GM19463 (cell line): ENCODE data around the gene C12orf75.

Source experiments
- ATAC-seq: cut with Tn5 transposase; IDR thresholded peaks from one replicate; pipeline ENCODE4 v1.9.1; 2021; ENCODE audit warnings: mild to moderate bottlenecking, moderate library complexity; ENCODE audit not compliant: unreplicated experiment

The C12orf75 gene

DNA sequence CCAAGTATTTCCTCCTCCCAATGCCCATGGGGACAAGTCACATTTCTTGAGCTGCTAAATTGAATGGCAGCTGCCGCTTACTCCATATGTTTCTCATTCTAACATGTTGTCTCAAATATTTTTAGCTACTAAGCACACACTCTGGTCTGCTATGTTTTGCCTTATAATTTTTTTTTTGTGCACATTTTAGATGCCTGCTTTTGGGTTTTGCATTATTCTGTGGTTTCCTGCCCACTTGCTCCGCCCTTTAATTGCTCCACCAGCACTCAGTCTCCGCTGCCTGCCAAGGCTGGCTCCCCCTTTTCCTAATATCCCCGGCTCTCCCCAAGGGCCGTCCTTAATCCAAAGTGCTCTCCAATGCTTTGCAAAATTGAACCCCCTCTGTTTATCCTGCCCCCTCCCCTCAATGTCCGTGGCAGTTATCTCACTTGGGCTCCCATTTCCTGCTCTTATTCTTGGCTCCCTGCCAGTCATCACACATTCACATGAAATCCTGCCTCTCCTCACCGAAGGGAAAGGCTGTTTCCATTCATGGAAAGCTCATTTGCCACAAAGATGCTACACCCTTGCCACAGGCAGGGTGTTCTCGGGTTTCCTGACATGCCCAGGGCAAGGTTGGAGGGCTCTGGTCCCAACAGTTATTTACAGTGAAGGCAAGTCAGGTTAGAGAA, 79.4 kb downstream of the C12orf75 start:
- no peak for ATAC-seq

DNA sequence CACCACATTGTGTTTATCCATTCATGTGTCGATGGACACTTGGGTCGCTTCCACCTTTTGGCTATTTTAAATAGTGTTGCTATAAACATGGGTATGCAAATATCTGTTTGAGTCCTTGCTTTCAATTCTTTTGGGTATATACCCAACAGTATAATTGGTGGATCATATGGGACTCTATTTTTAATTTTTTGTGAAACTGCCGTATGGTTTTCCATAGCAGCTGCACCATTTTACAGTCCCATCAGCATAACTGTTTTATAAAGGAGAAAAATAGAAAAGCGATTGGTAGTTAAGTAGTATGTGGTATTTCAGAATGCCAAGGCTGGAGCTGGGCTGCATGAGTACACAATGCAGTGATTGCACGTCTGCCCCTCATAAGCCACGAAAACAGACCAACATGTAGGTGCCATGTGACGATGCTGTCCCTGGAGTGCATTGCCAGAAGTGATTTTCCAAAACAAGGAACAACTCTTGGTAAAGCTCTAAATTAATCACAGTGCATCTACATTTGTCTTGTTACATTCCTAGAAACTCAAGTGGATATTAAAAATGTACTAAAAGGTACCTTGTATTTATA, 83.5 kb downstream of the C12orf75 start:
- no peak for ATAC-seq

DNA sequence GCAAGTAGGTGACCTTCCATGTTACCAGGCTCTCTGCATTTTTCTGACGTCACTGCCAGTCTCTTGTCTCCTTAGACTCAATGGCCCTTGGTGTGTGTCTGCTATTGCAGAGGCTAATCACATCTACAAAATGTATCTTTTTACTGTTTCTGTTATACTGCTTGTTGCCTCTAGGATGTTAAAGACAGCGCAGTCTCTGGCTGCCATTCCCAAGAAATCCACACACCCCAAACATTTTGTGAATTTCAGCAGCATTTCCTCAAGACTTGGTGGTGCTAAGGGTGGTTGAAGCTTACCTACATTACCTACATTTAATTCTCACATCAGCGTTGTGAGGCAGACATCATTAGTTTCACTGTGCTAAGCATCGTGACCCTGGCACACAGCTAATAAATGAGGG, 87.2 kb downstream of the C12orf75 start:
- no peak for ATAC-seq

DNA sequence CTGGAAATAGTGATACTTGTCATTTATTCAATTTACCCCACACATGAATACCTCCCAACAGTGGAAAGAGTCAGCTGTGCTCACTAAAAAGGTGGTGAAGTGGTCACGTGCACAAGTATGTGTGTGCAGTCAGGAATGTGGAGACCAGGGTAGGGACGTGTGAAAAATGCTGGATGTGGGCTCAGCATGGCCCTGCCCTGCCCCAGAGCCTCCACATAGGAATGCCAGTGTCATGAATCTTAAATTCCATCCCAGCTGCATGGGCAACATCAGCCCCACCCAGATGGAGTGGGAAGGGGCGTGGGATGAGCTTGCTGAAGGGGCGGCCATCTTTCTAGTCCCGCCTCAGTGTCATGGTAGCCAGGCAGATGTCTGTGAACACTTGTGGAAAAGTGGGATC, 87.7 kb downstream of the C12orf75 start:
- ATAC-seq: no peak

DNA sequence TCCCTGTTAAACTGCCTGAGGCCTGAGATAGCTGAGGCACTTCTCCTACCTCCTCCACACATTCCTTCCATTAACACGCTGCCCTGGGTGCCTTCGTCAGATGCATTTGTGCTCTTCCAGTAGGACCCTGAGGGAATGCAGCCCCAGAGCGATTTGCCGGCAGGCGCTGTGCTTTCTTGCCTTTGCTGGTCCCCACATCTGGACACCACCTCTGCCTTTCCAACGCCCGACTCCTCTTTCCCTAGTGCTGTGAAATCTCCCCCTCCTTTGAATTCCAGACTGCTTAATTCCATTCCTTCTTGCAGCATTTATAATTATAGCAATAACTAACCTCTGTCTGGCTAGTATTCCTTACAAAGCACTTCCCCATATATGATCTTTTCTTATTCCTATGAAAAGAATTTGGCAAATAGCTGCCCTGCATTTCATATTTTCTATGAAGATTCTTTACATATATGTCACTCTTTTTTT, 88.4 kb downstream of the C12orf75 start:
- ATAC-seq: no peak

DNA sequence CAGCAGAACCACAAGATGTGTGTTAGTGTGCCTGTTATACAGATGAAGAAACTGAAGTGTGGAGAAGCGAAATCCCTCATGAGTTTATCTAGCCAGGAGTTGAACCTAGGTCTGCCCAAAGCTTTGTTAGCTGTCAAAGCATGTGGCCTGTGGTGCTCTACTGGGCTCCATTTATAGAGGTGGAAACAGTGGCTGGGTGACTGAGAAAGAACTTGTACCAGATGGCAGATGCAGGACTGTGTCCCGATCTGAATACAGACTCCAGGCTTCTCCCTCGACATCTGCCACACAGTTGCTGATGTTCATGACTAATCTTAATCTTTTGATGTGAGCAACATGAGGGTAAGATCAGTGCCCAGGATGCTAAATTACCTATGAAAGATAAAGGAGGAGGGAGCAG, 89.1 kb downstream of the C12orf75 start:
- no peak for ATAC-seq

DNA sequence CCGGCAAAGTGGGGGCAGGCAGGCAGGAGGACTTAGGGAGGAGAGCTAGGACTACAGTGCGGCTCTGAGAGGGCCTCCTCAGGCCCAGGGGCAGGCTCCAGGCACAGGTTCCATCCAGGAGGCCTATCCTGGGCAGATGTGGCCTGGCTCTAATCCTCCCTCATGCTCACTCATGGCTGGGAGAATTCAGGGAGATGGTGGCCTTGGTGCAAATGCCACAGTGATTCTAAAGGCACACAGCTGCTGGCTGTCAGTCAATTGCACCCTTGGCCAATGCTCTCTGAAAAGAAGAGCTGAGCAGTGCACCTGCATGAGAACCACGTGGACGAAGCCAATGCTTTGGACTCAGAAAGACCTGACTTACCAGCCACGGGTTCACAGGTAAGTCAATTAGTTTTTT, 89.6 kb downstream of the C12orf75 start:
- ATAC-seq: no peak

DNA sequence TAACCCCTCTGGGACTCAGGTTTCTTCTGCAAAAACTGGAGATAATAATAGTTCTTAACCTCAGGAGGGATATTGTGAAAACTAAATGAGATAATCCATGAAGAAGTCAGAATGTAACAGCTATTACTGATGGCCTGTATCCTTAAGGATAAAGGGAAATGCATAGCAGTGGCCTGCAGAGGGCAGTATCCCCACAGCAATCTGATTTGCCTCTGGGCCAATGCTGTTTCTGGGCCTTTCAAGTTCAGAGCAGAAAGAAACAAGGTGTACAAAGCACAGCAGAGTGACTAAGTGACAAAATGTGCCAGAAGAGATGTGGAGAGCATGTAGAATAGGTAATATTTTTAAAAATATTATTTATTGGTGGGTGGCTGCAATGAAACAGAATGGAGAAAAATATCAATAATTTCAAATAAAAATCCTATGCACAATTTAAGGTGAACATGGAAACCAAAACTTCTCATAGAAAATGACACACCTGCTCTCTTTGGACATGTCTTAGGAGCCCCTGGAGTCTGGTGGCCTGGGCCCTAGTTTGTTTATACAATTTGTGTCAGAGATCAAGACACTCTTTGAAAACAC, 90.3 kb downstream of the C12orf75 start:
- no peak for ATAC-seq
